Measurements from ENCODE around the gene HPS6. TPM values are rescaled to one million over a fixed set of nuclear protein-coding genes. Genes with fewer than 3 reads are reported as not detected.

HPS6 gene
- total RNA-seq, 1 experiment from 2014 or later: 18.7 TPM

DNA sequence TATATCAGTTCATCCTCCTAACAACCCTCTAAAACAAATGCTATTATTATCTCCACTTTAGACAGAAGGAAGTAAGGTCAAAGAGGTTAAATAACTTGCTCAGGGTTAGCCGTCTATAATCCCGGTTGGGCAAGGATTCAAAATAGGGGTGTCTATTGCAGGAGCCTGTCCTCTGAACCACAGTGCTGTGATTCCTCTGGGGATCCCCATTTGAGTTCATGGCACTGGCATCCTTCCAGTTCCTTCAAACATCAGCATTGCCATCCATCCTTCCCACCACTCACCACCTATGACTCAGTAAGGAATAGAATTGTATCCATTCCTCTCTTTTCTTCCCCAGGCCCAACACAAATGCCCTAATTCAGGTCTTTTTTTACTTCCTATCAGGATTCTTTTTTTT lies 25.6 kb downstream of the HPS6 start:
- DNase-seq (ENCODE audit: low spot score) (no peak), ATAC-seq (no peak)
- ChIA-PET POLR2A (no interaction called here), CTCF (interaction anchor here (1.7 kb wide), 1 partner anchor 17 kb away, joined by 8 read pairs; no protein-coding TSS in a partner anchor)
- TF ChIP-seq CTCF (IDR thresholded peaks at IDR 0.05): no peak
- no peak for TF ChIP-seq PRRX2 (CRISPR knock-in tag; IDR thresholded peaks at IDR 0.05)
- TF ChIP-seq NFATC4 (CRISPR knock-in tag; IDR thresholded peaks at IDR 0.05): no peak
- TF ChIP-seq ZBTB21 (CRISPR knock-in tag; IDR thresholded peaks at IDR 0.05; ENCODE audit: borderline replicate concordance): no peak
- no peak for TF ChIP-seq MLX (CRISPR knock-in tag; IDR thresholded peaks at IDR 0.05)
- TF ChIP-seq, protein P1, sequence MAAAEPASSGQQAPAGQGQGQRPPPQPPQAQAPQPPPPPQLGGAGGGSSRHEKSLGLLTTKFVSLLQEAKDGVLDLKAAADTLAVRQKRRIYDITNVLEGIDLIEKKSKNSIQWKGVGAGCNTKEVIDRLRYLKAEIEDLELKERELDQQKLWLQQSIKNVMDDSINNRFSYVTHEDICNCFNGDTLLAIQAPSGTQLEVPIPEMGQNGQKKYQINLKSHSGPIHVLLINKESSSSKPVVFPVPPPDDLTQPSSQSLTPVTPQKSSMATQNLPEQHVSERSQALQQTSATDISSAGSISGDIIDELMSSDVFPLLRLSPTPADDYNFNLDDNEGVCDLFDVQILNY (CRISPR knock-in tag; IDR thresholded peaks at IDR 0.05): no peak
- TF ChIP-seq FOXK1 (CRISPR knock-in tag; IDR thresholded peaks at IDR 0.05): no peak
- TF ChIP-seq ZNF671 (CRISPR knock-in tag; IDR thresholded peaks at IDR 0.05): no peak
- no peak for TF ChIP-seq ESRRA (CRISPR knock-in tag; IDR thresholded peaks at IDR 0.05; ENCODE audit: borderline replicate concordance)
- no peak for TF ChIP-seq IRF1 (CRISPR knock-in tag; IDR thresholded peaks at IDR 0.05)
- TF ChIP-seq GTF2I (CRISPR knock-in tag; conservative IDR thresholded peaks at IDR 0.05): no peak
- TF ChIP-seq, protein P2, sequence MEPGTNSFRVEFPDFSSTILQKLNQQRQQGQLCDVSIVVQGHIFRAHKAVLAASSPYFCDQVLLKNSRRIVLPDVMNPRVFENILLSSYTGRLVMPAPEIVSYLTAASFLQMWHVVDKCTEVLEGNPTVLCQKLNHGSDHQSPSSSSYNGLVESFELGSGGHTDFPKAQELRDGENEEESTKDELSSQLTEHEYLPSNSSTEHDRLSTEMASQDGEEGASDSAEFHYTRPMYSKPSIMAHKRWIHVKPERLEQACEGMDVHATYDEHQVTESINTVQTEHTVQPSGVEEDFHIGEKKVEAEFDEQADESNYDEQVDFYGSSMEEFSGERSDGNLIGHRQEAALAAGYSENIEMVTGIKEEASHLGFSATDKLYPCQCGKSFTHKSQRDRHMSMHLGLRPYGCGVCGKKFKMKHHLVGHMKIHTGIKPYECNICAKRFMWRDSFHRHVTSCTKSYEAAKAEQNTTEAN (CRISPR knock-in tag; IDR thresholded peaks at IDR 0.05): no peak
- no peak for TF ChIP-seq ELF4 (CRISPR knock-in tag; IDR thresholded peaks at IDR 0.05; ENCODE audit: low read depth)
- TF ChIP-seq ZNF416 (CRISPR knock-in tag; IDR thresholded peaks at IDR 0.05): no peak
- no peak for TF ChIP-seq ZNF121 (CRISPR knock-in tag; IDR thresholded peaks at IDR 0.05)
- TF ChIP-seq HMGA2 (CRISPR knock-in tag; IDR thresholded peaks at IDR 0.05): no peak
- no peak for TF ChIP-seq TEAD4 (CRISPR knock-in tag; IDR thresholded peaks at IDR 0.05)
- TF ChIP-seq, protein P3, sequence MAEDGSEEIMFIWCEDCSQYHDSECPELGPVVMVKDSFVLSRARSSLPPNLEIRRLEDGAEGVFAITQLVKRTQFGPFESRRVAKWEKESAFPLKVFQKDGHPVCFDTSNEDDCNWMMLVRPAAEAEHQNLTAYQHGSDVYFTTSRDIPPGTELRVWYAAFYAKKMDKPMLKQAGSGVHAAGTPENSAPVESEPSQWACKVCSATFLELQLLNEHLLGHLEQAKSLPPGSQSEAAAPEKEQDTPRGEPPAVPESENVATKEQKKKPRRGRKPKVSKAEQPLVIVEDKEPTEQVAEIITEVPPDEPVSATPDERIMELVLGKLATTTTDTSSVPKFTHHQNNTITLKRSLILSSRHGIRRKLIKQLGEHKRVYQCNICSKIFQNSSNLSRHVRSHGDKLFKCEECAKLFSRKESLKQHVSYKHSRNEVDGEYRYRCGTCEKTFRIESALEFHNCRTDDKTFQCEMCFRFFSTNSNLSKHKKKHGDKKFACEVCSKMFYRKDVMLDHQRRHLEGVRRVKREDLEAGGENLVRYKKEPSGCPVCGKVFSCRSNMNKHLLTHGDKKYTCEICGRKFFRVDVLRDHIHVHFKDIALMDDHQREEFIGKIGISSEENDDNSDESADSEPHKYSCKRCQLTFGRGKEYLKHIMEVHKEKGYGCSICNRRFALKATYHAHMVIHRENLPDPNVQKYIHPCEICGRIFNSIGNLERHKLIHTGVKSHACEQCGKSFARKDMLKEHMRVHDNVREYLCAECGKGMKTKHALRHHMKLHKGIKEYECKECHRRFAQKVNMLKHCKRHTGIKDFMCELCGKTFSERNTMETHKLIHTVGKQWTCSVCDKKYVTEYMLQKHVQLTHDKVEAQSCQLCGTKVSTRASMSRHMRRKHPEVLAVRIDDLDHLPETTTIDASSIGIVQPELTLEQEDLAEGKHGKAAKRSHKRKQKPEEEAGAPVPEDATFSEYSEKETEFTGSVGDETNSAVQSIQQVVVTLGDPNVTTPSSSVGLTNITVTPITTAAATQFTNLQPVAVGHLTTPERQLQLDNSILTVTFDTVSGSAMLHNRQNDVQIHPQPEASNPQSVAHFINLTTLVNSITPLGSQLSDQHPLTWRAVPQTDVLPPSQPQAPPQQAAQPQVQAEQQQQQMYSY (CRISPR knock-in tag; IDR thresholded peaks at IDR 0.05): no peak
- no peak for TF ChIP-seq E2F4 (CRISPR knock-in tag; IDR thresholded peaks at IDR 0.05; ENCODE audit: borderline replicate concordance, low read depth)
- Mint-ChIP-seq H3K4me1 (no peaks in the 10 kb centered on the region), H3K27me3 (ENCODE audit: low read depth) (no peaks in the 10 kb centered on the region; the same call in 1 of the 2 replicates), H3K4me3 (no peak overlapping the region), H3K27ac (no peak overlapping the region), H3K36me3 (peaks cover 4% of the 10 kb centered on the region; the same call in 1 of the 2 replicates), H3K9me3 (no peaks in the 10 kb centered on the region)

Measured in WTC11 (cell line).